ENCODE measurements around the gene NADSYN1. TPM values are rescaled to one million over a fixed set of nuclear protein-coding genes. Genes with fewer than 3 reads are reported as not detected.

Gene NADSYN1
- total RNA-seq, 1 experiment from 2014 or later: 91.3 TPM

DNA sequence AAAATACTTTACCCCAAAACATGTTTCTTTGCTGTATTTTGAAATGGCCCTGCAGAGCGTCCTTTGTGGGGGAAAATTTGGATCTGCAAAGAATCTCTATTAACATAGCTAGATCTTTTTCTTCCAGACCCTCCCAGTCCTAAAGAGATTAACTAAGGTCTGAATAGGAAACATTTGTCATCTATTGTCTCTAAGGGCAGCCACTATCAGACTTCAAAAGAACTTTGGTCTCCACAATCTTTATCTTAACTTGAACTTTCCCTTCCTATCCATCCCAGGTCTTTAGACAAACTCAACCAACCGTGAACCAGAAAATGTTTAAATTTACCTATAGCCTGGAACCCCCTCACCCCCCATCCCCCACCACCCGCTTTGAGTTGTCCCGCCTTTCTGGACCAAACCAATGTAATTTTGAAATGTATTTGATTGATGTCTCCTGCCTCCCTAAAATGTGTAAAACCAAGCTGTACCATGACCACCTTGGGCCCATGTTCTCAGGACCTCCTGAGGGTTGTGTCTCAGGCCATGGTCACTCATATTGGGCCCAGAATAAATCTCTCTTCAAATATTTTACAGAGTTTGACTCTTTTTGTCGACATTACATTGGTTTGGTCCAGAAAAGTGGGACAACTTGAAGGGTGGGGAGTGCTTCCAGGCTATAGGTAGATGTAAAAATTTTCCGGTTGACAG lies 91.7 kb downstream of the NADSYN1 start:
- Histone ChIP-seq H3K9me3 (peaks cover 5% of the 10 kb centered on the region; the same call in 1 of the 2 replicates), H3K27me3 (replicated peaks; ENCODE audit: control insufficient read depth, insufficient read depth, low read length) (no peaks in the 10 kb centered on the region), H3K4me3 (ENCODE audit: low read depth, low read length) (no peak overlapping the region), H3K36me3 (ENCODE audit: control insufficient read depth, insufficient read depth, low read length) (no peaks in the 10 kb centered on the region), H3K4me1 (peaks cover 18% of the 10 kb centered on the region)
- Mint-ChIP-seq H3K4me3 (ENCODE audit: unreplicated experiment) (no peak overlapping the region), H3K36me3 (ENCODE audit: insufficient read depth, unreplicated experiment) (no peaks in the 10 kb centered on the region), H3K27me3 (ENCODE audit: insufficient read depth, unreplicated experiment) (peaks cover 4% of the 10 kb centered on the region), H3K27ac (ENCODE audit: unreplicated experiment) (no peak overlapping the region), H3K9me3 (ENCODE audit: unreplicated experiment) (peaks cover 28% of the 10 kb centered on the region), H3K4me1 (ENCODE audit: low read depth, unreplicated experiment) (peaks cover 19% of the 10 kb centered on the region)
- POLR2A ChIA-PET: no interaction called here
- DNase-seq: no peak
- TF ChIP-seq, protein P1, sequence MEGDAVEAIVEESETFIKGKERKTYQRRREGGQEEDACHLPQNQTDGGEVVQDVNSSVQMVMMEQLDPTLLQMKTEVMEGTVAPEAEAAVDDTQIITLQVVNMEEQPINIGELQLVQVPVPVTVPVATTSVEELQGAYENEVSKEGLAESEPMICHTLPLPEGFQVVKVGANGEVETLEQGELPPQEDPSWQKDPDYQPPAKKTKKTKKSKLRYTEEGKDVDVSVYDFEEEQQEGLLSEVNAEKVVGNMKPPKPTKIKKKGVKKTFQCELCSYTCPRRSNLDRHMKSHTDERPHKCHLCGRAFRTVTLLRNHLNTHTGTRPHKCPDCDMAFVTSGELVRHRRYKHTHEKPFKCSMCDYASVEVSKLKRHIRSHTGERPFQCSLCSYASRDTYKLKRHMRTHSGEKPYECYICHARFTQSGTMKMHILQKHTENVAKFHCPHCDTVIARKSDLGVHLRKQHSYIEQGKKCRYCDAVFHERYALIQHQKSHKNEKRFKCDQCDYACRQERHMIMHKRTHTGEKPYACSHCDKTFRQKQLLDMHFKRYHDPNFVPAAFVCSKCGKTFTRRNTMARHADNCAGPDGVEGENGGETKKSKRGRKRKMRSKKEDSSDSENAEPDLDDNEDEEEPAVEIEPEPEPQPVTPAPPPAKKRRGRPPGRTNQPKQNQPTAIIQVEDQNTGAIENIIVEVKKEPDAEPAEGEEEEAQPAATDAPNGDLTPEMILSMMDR (IDR thresholded peaks at IDR 0.05; ENCODE audit: insufficient read depth in 1 of 2, low read depth in 1 of 2, low read length in 1 of 2, severe bottlenecking in 1 of 2, unreplicated experiment in 1 of 2): no peak
- intact Hi-C loops (cut with micrococcal nuclease; ENCODE audit: unreplicated experiment): no loop called here
- no TSS peak for BruUV-seq (replicated peaks)
- CTCF ChIA-PET: interaction anchor here (0.6 kb wide), 1 partner anchor 92 kb away, joined by 4 read pairs; the partner anchor contains the start of gene NADSYN1

DNA sequence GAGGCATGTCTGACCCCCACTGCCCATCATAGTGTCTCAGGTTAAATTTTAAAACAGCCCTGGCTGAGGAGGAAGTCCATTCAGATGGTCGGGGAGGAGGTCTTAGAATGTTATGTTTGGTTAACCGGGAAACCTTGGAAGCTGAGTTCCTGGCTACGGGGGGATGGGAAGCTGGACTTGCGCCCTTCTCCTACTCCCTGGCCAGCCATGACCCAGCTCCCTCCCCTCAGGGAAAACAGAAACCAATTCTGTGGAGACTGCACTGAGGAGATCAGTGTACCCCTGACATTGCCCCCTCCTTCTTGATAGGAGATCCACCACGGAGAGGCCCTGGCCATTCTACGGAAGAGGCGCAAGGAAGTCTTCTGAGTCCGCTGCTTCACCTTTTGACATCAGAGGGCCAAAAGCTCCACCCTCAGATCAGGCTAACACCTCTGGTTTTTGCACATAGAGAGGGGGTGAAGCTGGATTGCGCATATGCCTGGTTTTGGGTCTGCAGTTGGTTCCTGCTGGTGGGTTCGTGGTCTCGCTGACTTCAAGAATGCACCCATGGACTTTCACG lies 92.5 kb downstream of the NADSYN1 start:
- Histone ChIP-seq H3K4me3 (ENCODE audit: low read depth, low read length) (no peak overlapping the region), H3K4me1 (peaks cover 18% of the 10 kb centered on the region), H3K36me3 (ENCODE audit: control insufficient read depth, insufficient read depth, low read length) (no peaks in the 10 kb centered on the region), H3K27me3 (replicated peaks; ENCODE audit: control insufficient read depth, insufficient read depth, low read length) (no peaks in the 10 kb centered on the region), H3K9me3 (peaks cover 5% of the 10 kb centered on the region; the same call in 1 of the 2 replicates)
- Mint-ChIP-seq H3K9me3 (ENCODE audit: unreplicated experiment) (peaks cover 27% of the 10 kb centered on the region), H3K27ac (ENCODE audit: unreplicated experiment) (no peak overlapping the region), H3K4me1 (ENCODE audit: low read depth, unreplicated experiment) (peaks cover 19% of the 10 kb centered on the region), H3K27me3 (ENCODE audit: insufficient read depth, unreplicated experiment) (peaks cover 5% of the 10 kb centered on the region), H3K4me3 (ENCODE audit: unreplicated experiment) (no peak overlapping the region), H3K36me3 (ENCODE audit: insufficient read depth, unreplicated experiment) (no peaks in the 10 kb centered on the region)
- CTCF ChIA-PET: interaction anchor here (0.6 kb wide), 1 partner anchor 93 kb away, joined by 4 read pairs; the partner anchor contains the start of gene NADSYN1
- DNase-seq: no peak
- TF ChIP-seq, protein P1 (IDR thresholded peaks at IDR 0.05; ENCODE audit: insufficient read depth in 1 of 2, low read depth in 1 of 2, low read length in 1 of 2, severe bottlenecking in 1 of 2, unreplicated experiment in 1 of 2): no peak
- intact Hi-C loops (cut with micrococcal nuclease; ENCODE audit: unreplicated experiment): no loop called here
- POLR2A ChIA-PET: no interaction called here
- no TSS peak for BruUV-seq (replicated peaks)

DNA sequence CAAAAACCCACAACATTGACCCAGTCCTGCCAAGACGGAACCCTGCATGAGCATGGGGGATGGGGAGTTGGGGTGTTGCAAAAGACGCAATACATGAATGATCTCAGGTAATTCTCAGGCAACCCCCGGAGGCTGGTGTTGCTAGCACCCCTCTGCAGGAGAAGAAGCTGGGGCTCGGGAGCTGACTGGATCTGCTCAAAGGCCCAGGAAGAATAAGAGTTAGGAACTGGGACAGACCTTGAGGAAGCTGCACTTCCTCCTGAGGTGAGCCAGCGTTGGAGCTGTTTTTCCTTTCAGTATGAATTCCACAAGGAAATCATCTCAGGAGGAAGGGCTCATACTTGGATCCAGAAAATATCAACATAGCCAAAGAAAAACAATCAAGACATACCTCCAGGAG lies 95.1 kb downstream of the NADSYN1 start, which contains the start of gene KRTAP5-9:
KRTAP5-9 (plus strand) TSS at position 301 of the 400 bp plus-strand sequence. CDS start 238 bp downstream, outside the sequence.
- ChIA-PET CTCF (interaction anchor here (1.1 kb wide), 1 partner anchor 15 kb away, joined by 4 read pairs; no protein-coding TSS in a partner anchor), POLR2A (no interaction called here)
- H3K27ac Mint-ChIP-seq (ENCODE audit: unreplicated experiment): no peak within 1 kb of the TSS
- peaks cover 18% of the 10 kb centered on the region for H3K9me3 Mint-ChIP-seq (ENCODE audit: unreplicated experiment)
- no peaks in the 10 kb centered on the region for H3K27me3 ChIP-seq (replicated peaks; ENCODE audit: control insufficient read depth, insufficient read depth, low read length)
- intact Hi-C loops (cut with micrococcal nuclease; ENCODE audit: unreplicated experiment): no loop called here
- H3K36me3 Mint-ChIP-seq (ENCODE audit: insufficient read depth, unreplicated experiment): no peaks in the 10 kb centered on the region
- no peak within 1 kb of the TSS for H3K4me3 Mint-ChIP-seq (ENCODE audit: unreplicated experiment)
- H3K27me3 Mint-ChIP-seq (ENCODE audit: insufficient read depth, unreplicated experiment): peaks cover 5% of the 10 kb centered on the region
- H3K4me3 ChIP-seq (ENCODE audit: low read depth, low read length): no peak within 1 kb of the TSS
- no TSS peak for BruUV-seq (replicated peaks)
- H3K4me1 Mint-ChIP-seq (ENCODE audit: low read depth, unreplicated experiment): peaks cover 18% of the 10 kb centered on the region
- H3K36me3 ChIP-seq (ENCODE audit: control insufficient read depth, insufficient read depth, low read length): no peaks in the 10 kb centered on the region
- TF ChIP-seq, protein P1 (IDR thresholded peaks at IDR 0.05; ENCODE audit: insufficient read depth in 1 of 2, low read depth in 1 of 2, low read length in 1 of 2, severe bottlenecking in 1 of 2, unreplicated experiment in 1 of 2): no peak
- peaks cover 5% of the 10 kb centered on the region; the same call in 1 of the 2 replicates for H3K9me3 ChIP-seq
- peak in 1 of 2 experiments; percentile 29 for DNase-seq
- peaks cover 18% of the 10 kb centered on the region for H3K4me1 ChIP-seq

Data from Caco-2 (cell line).